Progenitor cell of endocrine pancreas (in vitro differentiated cells): Measurements from ENCODE around the gene LHX4. TPM values are rescaled to one million over a fixed set of nuclear protein-coding genes. Genes with fewer than 3 reads are reported as not detected.

Experiments
- DNase-seq: peaks from one replicate; pipeline ENCODE4 v3.0.0; 2021; ENCODE audit warnings: low spot score; ENCODE audit not compliant: unreplicated experiment
- H3K27ac Mint-ChIP-seq: 2 replicates; pipeline ENCODE4 v1.8.0; 2021; ENCODE audit warnings: mild to moderate bottlenecking, moderate library complexity, mixed read lengths
- H3K27me3 Mint-ChIP-seq: 2 replicates; pipeline ENCODE4 v1.8.0; 2021; ENCODE audit warnings: mixed read lengths
- H3K36me3 Mint-ChIP-seq: 2 replicates; pipeline ENCODE4 v1.8.0; 2022; ENCODE audit warnings: mixed read lengths; ENCODE audit not compliant: insufficient read depth
- H3K4me1 Mint-ChIP-seq: 2 replicates; pipeline ENCODE4 v1.8.0; 2021; ENCODE audit warnings: low read depth, mixed read lengths
- H3K4me3 Mint-ChIP-seq: 2 replicates; pipeline ENCODE4 v1.8.0; 2021; ENCODE audit warnings: low read depth, mild to moderate bottlenecking, moderate library complexity, mixed read lengths
- H3K9me3 Mint-ChIP-seq: 2 replicates; pipeline ENCODE4 v1.8.0; 2021; ENCODE audit warnings: low read depth, mixed read lengths
- CTCF ChIP-seq: fragments of 200-600 bp; sonication (generic); IDR thresholded peaks from one replicate; pipeline ENCODE4 v1.5.0; 2021; ENCODE audit warnings: antibody characterized with exemption, mild to moderate bottlenecking; ENCODE audit not compliant: unreplicated experiment
- total RNA-seq: library from RNA; stranded (reverse); gene quantifications from 2 replicates; pipeline ENCODE4 v1.2.1, GENCODE V29; 2021

The LHX4 gene
- total RNA-seq, 1 donor from 2014 or later, result 0.55 TPM

- DNase-seq, result no peak
- Mint-ChIP-seq H3K36me3 (no peaks in the 10 kb centered on the region), H3K4me3 (no peak overlapping the region), H3K9me3 (no peaks in the 10 kb centered on the region), H3K4me1 (peaks cover 8% of the 10 kb centered on the region), H3K27me3 (peaks cover 100% of the 10 kb centered on the region), H3K27ac (no peak overlapping the region)
- no peak for TF ChIP-seq CTCF
Observed at GRCh38 chr1:180236698-180237509, 6.8 kb downstream of the LHX4 start.

- H3K27ac Mint-ChIP-seq, result no peak overlapping the region
- DNase-seq, result no peak
- no peaks in the 10 kb centered on the region for H3K9me3 Mint-ChIP-seq
- H3K4me3 Mint-ChIP-seq, result no peak overlapping the region
- H3K27me3 Mint-ChIP-seq, result peaks cover 99% of the 10 kb centered on the region
- TF ChIP-seq CTCF, result no peak
- H3K36me3 Mint-ChIP-seq, result no peaks in the 10 kb centered on the region
- H3K4me1 Mint-ChIP-seq, result peaks cover 8% of the 10 kb centered on the region
Observed at GRCh38 chr1:180237869-180238476, 7.9 kb downstream of the LHX4 start.

- no peak for TF ChIP-seq CTCF
- H3K27ac Mint-ChIP-seq, result no peak overlapping the region
- DNase-seq, result no peak
- no peaks in the 10 kb centered on the region for H3K9me3 Mint-ChIP-seq
- H3K27me3 Mint-ChIP-seq, result peaks cover 97% of the 10 kb centered on the region
- H3K36me3 Mint-ChIP-seq, result no peaks in the 10 kb centered on the region
- H3K4me3 Mint-ChIP-seq, result no peak overlapping the region
- H3K4me1 Mint-ChIP-seq, result peaks cover 8% of the 10 kb centered on the region
Observed at GRCh38 chr1:180238675-180239074, 8.6 kb downstream of the LHX4 start.

- TF ChIP-seq CTCF, result no peak
- Mint-ChIP-seq H3K36me3 (no peaks in the 10 kb centered on the region), H3K9me3 (no peaks in the 10 kb centered on the region), H3K27me3 (peaks cover 96% of the 10 kb centered on the region), H3K27ac (no peak overlapping the region), H3K4me3 (no peak overlapping the region), H3K4me1 (peaks cover 5% of the 10 kb centered on the region)
- no peak for DNase-seq
Observed at GRCh38 chr1:180239145-180240096, 9.4 kb downstream of the LHX4 start.
